NCI-H1105 treated with DMSO at 0.1 percent for 48 hours (cell line): ENCODE results near the gene MAP4K4.

ENCODE experiments used
- DNase-seq: peaks from one replicate; lab custom pipeline; 2025; lab: John Stamatoyannopoulos, UW

MAP4K4 gene

DNA sequence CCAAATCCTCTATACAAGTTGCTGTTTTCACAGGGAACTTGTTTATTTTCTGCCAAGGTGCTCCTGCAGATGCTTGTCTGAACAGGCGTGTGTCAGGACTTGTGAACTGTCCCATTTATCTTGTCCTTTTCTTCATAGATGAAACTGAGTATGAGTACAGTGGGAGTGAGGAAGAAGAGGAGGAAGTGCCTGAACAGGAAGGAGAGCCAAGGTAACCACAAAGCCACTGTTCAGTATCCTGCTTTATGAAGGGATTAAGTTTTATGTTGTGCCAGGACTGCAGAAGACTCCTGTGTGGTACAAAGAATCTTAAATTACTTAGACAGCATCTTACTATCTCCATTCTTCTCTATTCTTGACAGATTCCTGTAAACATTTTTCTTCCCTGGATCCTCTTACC is 145.0 kb downstream of the MAP4K4 start:
- DNase-seq, result no peak

DNA sequence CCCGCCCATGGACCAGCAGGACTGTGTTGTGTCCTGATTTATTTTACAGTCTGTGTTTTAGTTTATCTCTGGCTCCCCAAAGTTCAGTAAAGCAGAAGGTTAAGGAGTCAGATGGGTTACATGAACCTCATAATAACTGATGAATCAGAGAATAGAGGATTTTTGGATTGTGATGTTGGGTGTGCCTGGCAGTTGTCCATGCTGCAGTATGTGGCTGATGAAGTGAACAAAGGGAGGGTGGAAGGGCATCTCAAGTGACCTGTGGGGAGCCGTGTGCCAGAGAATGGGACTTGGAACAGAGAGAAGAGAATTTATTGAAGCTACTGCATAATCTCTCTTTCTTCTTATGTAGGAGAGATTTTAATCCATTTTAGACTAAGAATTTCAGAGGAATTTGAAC is 145.5 kb downstream of the MAP4K4 start:
- no peak for DNase-seq

DNA sequence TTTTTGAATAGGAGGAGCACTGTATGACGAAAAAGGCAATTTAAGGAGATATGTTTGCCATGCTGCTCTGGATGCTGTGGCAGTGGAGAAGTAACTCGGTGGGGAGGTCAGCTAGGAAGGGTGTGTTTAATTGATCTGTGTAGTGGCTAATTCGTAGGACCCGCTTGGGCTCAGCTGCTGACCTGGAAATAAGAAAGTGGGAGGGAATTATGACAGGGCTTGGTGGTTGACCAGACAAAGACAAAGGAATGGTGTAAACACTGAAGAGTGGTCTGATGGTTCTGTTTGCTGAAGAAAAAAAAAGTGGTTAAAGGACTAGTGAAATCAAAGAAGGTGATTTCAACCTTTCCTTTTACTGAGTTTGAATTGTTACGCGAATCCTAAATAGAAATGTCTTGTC is 146.0 kb downstream of the MAP4K4 start:
- no peak for DNase-seq

DNA sequence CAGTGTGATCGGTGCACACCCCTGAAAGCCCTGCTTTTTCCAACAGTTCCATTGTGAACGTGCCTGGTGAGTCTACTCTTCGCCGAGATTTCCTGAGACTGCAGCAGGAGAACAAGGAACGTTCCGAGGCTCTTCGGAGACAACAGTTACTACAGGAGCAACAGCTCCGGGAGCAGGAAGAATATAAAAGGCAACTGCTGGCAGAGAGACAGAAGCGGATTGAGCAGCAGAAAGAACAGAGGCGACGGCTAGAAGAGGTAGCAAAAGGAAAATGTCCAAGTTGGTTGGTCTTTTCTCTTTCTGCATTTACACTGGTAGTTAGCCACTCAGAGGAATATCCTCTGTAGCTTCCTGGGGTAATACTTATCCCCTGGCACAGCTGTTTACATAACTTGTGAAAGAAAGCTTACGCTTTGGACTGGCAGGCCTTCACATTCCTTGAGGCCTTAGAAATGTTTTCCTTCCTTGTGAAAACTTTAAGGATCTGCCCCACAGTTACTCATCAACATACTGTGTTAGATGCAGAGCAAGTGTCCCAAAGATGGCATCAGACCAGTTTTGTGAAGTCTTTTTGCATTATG is 146.6 kb downstream of the MAP4K4 start:
- no peak for DNase-seq

DNA sequence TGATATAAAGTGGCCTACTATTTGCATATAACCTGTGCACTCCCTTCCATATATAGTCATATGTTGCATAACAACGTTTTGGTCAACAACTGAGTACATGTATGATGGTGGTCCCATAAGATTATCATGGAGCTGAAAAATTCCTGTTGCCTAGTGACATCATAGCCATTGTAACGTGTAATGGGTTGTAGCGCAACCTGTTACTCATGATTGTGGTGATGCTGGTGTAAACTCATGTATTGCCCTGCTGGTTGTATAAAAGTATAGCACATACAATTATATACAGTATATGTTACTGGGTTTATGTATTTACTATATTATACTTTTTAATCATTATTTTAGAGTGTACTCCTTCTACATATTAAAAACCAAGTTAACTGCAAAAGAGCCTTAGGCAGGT is 149.5 kb downstream of the MAP4K4 start:
- DNase-seq, result no peak

DNA sequence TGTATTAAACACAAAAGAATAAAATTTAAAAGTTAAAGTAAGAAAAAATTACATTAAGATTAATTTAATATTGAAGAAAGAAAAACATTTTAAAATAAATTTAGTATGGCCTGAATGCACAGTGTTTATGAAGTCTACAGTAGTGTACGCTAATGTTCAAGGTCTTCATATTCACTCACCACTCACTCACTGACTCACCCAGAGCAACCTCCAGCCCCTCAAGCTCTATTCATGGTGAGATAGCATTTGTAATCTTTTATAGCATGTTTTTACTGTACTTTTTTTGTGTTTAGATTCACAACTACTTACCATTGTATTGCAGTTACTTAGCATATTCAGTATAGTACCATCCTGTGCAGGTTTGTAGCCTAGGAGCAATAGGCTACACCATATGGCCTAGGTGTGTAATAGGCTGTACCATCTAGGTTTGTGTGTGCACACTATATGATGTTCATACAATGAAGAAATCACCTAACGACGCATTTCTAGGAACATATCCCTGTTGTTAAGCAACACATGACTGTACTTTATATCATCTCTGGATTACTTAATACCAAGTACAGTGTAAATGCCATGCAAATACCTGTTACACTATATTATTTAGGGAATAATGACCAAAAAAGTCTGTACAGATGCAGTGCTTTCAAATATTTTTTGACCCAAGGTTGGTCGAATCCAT is 150.3 kb downstream of the MAP4K4 start:
- DNase-seq, result no peak

DNA sequence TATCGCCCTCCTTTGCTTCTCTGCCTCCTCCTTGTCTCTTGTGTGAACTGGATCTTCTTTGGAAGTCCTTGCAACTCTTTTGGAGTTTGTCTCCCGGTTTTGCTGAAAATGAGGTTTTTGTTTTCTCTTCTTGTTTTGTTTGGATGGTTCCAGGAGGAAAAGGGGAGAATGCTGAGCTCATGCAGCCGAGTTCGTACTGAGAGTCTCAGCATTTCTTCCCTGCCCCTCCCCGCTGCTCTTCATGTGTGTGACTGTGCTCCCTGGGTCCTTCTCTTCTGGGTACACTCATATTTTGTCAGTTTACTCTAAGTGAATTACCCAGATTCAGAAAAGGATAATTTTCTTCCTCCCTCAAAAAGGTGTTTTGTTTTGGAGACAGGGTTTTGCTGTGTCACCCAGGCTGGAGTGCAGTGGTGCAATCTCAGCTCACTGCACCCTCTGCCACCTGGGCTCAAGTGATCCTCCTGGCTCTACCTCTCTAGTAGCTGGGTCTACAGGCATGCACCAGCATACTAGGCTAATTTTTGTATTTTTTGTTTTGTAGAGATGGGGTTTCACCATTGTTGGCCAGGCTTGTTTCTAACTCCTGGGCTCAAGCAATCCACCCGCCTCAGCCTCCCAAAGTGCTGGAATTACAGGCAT is 151.4 kb downstream of the MAP4K4 start:
- no peak for DNase-seq

DNA sequence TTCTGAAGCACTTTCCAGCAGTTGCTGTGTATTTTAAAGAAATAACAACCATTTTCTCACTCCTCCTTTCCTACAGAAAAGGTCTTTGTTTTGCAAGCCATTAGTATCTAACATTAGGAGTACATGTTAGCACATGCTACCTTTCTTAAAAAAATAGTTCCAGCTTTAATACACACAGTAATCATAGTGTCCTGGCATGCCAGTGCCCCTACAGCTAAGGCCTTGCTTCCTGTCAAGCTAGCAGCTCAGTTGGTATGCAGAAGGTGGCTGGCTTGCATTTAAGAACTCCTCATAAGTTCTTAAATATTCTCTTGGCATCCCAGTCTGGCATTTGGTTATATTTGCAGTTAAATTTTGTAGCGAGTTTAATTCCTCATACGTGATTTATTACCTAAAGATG is 152.9 kb downstream of the MAP4K4 start:
- no peak for DNase-seq

DNA sequence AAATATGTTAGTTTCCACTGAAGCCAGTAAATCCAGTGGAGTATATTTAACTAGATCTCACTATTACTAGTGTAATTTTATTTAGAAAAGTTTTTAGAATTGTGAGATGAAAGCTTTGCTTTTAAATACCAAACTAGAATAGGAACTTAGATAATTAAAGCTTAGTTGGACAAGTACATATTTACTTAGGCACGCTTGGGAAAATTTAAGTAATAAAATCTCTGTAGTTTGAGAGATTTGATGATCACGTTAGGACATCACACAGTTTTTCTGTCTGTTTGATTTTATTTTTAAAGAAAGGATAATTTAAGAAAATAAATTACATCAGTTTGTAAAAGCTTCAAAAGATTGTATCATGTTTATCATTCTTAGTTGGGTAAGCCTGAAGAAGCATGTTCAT is 153.5 kb downstream of the MAP4K4 start:
- DNase-seq, result no peak

DNA sequence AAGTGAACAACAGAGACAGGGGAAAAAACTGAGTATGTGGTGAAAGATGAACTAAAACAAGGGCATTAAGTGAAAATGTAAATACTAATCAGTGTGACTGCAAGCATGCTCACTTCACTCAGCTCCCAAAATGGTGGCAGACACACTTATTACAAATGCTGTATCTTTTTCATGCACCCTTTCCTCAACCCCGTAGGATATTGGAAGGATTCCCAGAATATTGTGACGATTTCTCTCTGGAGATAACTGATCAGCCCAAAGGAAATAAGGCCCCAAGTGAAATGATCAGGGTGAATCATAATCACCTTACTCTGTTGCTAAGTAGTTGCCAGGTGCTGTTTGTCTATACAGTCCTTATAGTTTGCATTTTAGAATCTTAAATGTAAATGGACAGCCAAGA is 155.3 kb downstream of the MAP4K4 start:
- no peak for DNase-seq

DNA sequence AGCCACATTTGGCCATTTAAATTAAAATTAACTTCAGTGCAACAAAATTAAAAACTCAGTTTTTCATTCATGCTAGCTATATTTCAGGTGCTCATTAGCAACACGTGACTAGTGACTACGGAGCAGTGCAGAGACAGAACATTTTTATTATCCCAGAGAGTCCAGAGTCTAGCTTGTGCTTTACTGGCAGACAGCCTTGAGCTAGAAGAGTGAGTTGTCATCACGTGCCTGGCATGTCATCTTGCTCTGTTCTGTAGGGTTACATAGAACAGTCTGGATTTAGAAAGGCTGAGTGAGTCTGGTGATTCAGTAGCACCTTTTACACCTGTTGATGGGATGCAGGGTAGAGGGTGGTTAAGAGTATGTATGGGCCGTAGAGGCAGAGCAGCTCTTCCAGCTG is 157.4 kb downstream of the MAP4K4 start:
- DNase-seq, result no peak

DNA sequence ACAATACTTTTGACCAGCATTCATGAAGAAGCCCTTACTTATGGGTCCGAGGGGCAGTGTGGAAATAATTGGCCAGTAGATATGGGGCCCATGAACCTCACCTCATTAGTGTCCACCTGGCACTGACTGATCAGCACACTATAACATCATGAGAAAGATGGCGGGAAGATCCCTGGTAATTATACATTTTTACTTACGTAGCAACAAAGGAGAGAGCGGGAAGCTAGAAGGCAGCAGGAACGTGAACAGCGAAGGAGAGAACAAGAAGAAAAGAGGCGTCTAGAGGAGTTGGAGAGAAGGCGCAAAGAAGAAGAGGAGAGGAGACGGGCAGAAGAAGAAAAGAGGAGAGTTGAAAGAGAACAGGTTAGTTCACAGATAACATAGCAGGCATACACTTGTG is 158.3 kb downstream of the MAP4K4 start:
- DNase-seq, result no peak

DNA sequence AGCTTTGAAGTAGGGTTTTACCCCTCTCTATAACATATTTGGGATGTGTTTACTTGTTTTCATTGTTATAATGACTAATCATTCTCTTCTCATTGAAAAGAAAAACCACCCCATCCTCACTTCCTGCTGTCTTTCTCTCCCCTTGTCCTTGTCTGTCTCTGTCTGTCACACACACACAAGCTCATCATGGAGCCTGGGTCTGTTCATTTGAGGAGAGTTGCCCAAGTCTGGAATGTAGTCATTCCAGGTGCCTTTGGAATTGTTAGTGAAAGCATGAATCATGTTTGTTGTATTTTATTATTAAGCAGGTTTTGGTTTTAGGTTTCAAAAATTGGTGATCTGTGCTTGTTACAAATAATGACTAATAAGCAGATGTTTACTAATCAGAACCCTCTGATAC is 160.7 kb downstream of the MAP4K4 start:
- no peak for DNase-seq

DNA sequence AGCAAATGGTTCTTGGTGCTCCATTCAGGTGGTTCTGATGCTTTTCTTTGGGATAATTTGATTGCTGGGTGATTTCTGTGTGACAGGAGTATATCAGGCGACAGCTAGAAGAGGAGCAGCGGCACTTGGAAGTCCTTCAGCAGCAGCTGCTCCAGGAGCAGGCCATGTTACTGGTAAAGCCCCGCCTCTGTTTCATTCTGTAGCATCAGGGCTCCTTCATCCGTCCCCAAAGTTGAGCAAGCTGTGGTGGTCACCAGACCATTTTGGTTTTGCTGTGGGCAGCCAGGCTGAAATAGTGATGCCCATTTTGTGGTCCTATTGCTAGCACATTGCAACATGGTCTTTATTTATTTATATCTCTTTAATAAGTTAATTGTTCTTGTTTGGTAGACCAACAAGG is 161.4 kb downstream of the MAP4K4 start:
- DNase-seq, result no peak

DNA sequence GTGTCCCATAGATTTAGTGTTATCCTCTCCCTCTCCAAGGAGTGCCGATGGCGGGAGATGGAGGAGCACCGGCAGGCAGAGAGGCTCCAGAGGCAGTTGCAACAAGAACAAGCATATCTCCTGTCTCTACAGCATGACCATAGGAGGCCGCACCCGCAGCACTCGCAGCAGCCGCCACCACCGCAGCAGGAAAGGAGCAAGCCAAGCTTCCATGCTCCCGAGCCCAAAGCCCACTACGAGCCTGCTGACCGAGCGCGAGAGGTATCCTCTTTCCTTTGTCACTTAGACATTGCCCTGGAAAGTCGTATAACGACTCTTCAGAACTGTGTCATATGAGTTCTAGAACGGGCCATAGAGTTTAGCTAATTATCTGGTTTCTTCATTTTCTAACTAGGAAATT is 162.1 kb downstream of the MAP4K4 start:
- no peak for DNase-seq

DNA sequence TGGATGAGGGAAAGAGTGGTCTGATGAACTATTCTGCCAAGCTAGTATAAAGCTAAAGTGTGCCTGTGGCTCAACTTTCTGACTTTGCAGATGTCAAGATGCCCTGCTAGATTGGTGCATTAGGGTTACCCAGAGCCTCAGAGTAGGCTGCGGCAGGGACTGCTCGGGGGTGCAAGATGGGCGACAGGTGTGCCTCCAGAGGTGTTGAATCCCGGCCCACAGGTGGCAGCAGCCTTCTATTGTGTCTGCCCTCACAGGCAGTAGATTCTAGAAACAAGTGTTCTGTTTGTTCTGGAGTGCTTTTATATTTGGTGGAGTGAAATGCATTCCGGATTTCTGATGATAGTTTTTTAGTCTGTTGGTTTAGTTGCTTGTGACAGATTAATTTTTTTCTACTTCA is 162.7 kb downstream of the MAP4K4 start:
- no peak for DNase-seq

DNA sequence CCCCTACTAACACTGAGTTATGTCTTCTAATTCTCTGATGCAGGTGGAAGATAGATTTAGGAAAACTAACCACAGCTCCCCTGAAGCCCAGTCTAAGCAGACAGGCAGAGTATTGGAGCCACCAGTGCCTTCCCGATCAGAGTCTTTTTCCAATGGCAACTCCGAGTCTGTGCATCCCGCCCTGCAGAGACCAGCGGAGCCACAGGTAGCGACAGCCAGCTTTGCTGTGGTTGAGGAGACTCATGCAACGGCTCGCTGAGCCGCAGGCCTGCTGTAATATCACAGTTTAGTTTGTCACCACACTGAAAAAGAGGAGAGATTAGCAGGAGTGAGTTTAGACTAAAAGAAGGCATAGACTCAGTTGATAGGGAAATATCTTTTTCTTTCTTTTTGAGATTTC is 163.3 kb downstream of the MAP4K4 start:
- DNase-seq, result no peak

DNA sequence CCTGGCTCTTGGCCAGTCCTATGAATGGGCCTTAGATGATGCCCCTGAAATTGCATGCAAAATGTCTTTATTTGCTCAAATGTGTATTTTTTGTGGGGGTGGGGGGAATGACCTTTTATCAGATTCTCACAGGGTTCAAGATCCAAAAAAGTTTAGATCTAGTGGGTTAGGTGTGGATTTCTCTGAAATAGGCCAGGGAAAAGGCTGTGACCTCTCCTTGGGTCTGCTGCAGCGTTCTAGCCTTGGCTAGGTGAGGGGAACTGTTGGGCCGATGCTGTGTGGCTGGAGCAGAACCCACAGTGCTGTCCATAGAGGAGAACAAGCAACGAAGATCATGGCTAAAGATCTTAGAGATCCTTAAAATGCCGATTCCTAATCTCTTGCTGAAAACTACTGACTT is 163.9 kb downstream of the MAP4K4 start:
- DNase-seq, result no peak

DNA sequence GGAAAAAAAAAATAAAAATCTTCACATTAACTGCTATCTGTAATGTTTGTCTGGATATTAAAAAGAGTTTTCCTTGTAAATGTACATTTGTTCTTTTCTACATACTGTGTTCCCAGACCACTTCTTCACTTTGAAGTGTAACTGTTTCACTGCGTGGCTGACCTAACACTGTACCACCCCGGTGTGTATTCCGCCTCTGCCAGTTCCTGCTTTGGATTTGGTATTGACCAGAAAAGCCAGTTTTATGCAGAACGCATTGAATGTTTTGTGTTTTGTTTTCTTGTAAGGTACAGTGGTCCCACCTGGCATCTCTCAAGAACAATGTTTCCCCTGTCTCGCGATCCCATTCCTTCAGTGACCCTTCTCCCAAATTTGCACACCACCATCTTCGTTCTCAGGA is 166.0 kb downstream of the MAP4K4 start:
- DNase-seq, result no peak

DNA sequence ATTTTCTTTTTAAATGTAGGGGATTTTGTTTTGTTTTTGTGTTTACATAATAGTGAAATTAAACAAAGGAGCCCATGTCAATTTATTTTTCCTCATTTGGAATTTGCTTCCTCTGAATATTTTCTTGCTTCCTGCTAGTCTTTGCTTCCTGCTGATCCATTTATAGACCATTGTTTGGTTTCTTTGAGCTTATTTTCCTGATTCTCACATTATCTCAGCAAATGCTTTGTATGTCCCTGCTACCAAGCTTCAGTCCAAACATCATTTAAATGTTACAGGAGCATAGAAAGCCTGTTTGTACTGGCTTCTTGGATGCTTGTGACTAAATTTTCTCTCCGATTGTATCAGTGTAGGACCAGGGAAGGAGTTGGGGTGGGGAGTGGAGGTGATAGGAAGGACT is 166.9 kb downstream of the MAP4K4 start:
- DNase-seq, result no peak

DNA sequence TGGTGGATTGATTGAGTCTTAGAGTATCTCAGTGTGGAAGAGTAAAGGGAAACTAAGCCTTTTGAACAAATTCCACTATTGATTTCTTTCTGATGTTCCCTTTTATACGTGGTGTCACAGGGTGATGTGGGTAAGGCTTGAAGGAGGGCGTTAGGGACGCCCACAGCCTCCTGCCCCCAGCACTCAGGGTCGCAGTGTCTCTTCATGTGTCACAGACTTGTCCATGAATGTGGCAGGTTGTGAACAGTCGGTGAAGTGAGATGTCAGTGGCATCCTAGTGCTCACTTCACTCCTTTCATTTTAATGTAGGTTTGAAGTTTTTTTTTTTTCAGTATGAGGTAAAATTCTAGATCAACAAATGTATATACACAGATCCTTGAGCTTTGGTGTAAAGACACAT is 171.0 kb downstream of the MAP4K4 start:
- DNase-seq, result no peak

DNA sequence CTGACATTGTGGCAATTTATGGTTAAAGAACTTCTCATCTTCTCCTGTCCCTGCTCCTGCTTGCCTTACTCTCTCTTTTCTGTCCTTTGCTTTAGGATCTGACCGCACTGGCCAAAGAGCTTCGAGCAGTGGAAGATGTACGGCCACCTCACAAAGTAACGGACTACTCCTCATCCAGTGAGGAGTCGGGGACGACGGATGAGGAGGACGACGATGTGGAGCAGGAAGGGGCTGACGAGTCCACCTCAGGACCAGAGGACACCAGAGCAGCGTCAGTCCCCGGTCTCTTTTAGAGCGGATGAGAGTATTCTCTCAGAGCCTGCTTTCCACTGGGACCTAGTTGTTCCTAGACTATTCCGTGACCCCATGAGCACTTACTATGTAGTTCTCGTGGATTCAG is 172.0 kb downstream of the MAP4K4 start:
- DNase-seq, result no peak

DNA sequence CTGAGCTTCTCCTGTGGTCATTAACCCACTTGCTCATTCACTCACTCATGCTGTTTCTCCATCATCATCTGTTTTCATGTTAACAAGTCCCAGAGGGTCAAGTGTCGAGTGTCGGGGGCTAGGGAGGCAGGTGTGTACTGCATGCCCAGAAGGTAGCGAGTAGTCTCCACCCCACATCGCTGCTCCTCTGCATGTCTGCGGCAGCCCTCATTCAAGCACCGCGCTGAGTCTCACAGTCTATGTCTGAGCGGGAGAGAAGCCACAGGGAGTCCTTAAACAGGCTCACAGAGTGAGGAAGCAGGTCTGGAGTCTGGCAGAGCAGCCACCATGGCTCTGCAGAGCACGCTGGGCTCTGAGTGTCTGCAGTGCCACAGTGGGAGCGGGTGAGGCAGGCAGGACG is 172.9 kb downstream of the MAP4K4 start:
- no peak for DNase-seq

DNA sequence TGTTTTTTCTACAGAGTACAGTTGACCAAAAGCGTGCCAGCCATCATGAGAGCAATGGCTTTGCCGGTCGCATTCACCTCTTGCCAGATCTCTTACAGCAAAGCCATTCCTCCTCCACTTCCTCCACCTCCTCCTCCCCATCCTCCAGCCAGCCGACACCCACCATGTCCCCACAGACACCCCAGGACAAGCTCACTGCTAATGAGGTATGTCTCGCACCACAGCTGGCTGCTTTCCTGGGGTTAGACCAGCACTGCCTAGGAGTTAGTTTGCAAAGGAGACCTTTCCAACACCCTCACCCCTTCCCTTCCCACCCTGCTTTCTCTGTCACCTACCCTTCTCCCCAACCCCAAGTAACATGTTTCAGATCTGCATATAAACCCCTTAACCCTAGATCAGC is 174.0 kb downstream of the MAP4K4 start:
- DNase-seq, result no peak
